Measurements from ENCODE around the gene MAPKAP1. TPM values are rescaled to one million over a fixed set of nuclear protein-coding genes. Genes with fewer than 3 reads are reported as not detected.

The MAPKAP1 gene
- total RNA-seq, 4 donors from 2014 or later: 76.5 to 141 (median 87.5) TPM

GRCh38 chr9:125466411-125466810 lies 240.6 kb downstream of the MAPKAP1 start:
- H3K4me1 ChIP-seq: peaks cover 0 to 46% (median 0%) of the 10 kb centered on the region in 3 donors

GRCh38 chr9:125464591-125465385 lies 242.2 kb downstream of the MAPKAP1 start:
- H3K4me1 ChIP-seq: peaks cover 0 to 43% (median 0%) of the 10 kb centered on the region in 3 donors
- peaks cover 0 to 17% of the 10 kb centered on the region in 2 donors for H3K36me3 ChIP-seq
- no peaks in the 10 kb centered on the region for H3K27me3 ChIP-seq
- no peak for TF ChIP-seq EP300 (IDR thresholded peaks at IDR 0.05)
- no peak for TF ChIP-seq CTCF (IDR thresholded peaks at IDR 0.05)
- TF ChIP-seq POLR2AphosphoS5 (IDR thresholded peaks at IDR 0.05): no peak
- no peak for TF ChIP-seq POLR2A (IDR thresholded peaks at IDR 0.05)
- no peak for ATAC-seq
- H3K4me3 ChIP-seq: no peak overlapping the region
- 70 to 84% methylated on average over 10 to 12 of the region's 12 CpGs for WGBS, 2 donors (ENCODE audit: low coverage in 1 of 2)
- no peaks in the 10 kb centered on the region for H3K9me3 ChIP-seq
- no peak overlapping the region for H3K27ac ChIP-seq

More at GRCh38 chr9:125466411-125466810, 240.6 kb downstream of the MAPKAP1 start:
- no peaks in the 10 kb centered on the region for H3K27me3 ChIP-seq
- H3K9me3 ChIP-seq: no peaks in the 10 kb centered on the region
- no peak overlapping the region for H3K4me3 ChIP-seq
- peaks cover 0 to 17% of the 10 kb centered on the region in 2 donors for H3K36me3 ChIP-seq
- ATAC-seq: no peak
- WGBS, 2 donors (ENCODE audit: low coverage in 1 of 2): 58 to 82% methylated on average over 2 to 5 of the region's 5 CpGs
- H3K27ac ChIP-seq: peak overlapping the region in 1 of 4 donors; percentile 8
- TF ChIP-seq EP300 (IDR thresholded peaks at IDR 0.05): no peak
- TF ChIP-seq POLR2AphosphoS5 (IDR thresholded peaks at IDR 0.05): no peak
- no peak for TF ChIP-seq POLR2A (IDR thresholded peaks at IDR 0.05)
- TF ChIP-seq CTCF (IDR thresholded peaks at IDR 0.05): no peak

- H3K4me3 ChIP-seq: no peak overlapping the region
- WGBS, 2 donors (ENCODE audit: low coverage in 1 of 2): 100% methylated on average over 1 to 2 of the region's 2 CpGs
- no peak for TF ChIP-seq POLR2AphosphoS5 (IDR thresholded peaks at IDR 0.05)
- TF ChIP-seq CTCF (IDR thresholded peaks at IDR 0.05): no peak
- no peak for TF ChIP-seq EP300 (IDR thresholded peaks at IDR 0.05)
- no peak for TF ChIP-seq POLR2A (IDR thresholded peaks at IDR 0.05)
- H3K27ac ChIP-seq: no peak overlapping the region
- H3K27me3 ChIP-seq: no peaks in the 10 kb centered on the region
- H3K9me3 ChIP-seq: no peaks in the 10 kb centered on the region
- H3K36me3 ChIP-seq: peaks cover 0 to 19% of the 10 kb centered on the region in 2 donors
- peaks cover 0 to 43% (median 0%) of the 10 kb centered on the region in 3 donors for H3K4me1 ChIP-seq
- ATAC-seq: no peak
These were observed 243.1 kb downstream of the MAPKAP1 start for GRCh38 chr9:125463926-125464325.

GRCh38 chr9:125462861-125463291 lies 244.1 kb downstream of the MAPKAP1 start:
- 69 to 72% methylated on average over 4 to 7 of the region's 10 CpGs for WGBS, 2 donors (ENCODE audit: low coverage in 1 of 2)
- TF ChIP-seq POLR2AphosphoS5 (IDR thresholded peaks at IDR 0.05) (peak; percentile 30), POLR2A (IDR thresholded peaks at IDR 0.05) (no peak)
- H3K4me1 ChIP-seq: peaks cover 0 to 43% (median 0%) of the 10 kb centered on the region in 3 donors
- no peaks in the 10 kb centered on the region for H3K27me3 ChIP-seq
- no peaks in the 10 kb centered on the region for H3K9me3 ChIP-seq
- H3K27ac ChIP-seq: no peak overlapping the region
- no peak for ATAC-seq
- peaks cover 0 to 18% of the 10 kb centered on the region in 2 donors for H3K36me3 ChIP-seq
- no peak overlapping the region for H3K4me3 ChIP-seq

- WGBS, 2 donors (ENCODE audit: low coverage in 1 of 2): 73 to 78% methylated on average over 6 to 8 of the region's 8 CpGs
- peaks cover 0 to 40% (median 0%) of the 10 kb centered on the region in 3 donors for H3K4me1 ChIP-seq
- no peaks in the 10 kb centered on the region for H3K9me3 ChIP-seq
- TF ChIP-seq POLR2A (IDR thresholded peaks at IDR 0.05) (no peak), CTCF (IDR thresholded peaks at IDR 0.05) (no peak), EP300 (IDR thresholded peaks at IDR 0.05) (no peak), POLR2AphosphoS5 (IDR thresholded peaks at IDR 0.05) (no peak)
- no peak for ATAC-seq
- no peaks in the 10 kb centered on the region for H3K27me3 ChIP-seq
- no peak overlapping the region for H3K27ac ChIP-seq
- H3K36me3 ChIP-seq: peaks cover 0 to 10% of the 10 kb centered on the region in 2 donors
- no peak overlapping the region for H3K4me3 ChIP-seq
These were observed 245.3 kb downstream of the MAPKAP1 start for GRCh38 chr9:125461636-125462190.

Data from gastroesophageal sphincter (tissue), 4 donors.